Activated effector memory CD4-positive, alpha-beta T cell treated with Interleukin-2 at 50 U/mL for 16 hours (primary cell): ENCODE measurements around the gene CFAP92.

Experiments
- DNase-seq: peaks from one replicate; pipeline ENCODE4 v3.0.0-alpha.2; 2020

CFAP92 gene

DNA sequence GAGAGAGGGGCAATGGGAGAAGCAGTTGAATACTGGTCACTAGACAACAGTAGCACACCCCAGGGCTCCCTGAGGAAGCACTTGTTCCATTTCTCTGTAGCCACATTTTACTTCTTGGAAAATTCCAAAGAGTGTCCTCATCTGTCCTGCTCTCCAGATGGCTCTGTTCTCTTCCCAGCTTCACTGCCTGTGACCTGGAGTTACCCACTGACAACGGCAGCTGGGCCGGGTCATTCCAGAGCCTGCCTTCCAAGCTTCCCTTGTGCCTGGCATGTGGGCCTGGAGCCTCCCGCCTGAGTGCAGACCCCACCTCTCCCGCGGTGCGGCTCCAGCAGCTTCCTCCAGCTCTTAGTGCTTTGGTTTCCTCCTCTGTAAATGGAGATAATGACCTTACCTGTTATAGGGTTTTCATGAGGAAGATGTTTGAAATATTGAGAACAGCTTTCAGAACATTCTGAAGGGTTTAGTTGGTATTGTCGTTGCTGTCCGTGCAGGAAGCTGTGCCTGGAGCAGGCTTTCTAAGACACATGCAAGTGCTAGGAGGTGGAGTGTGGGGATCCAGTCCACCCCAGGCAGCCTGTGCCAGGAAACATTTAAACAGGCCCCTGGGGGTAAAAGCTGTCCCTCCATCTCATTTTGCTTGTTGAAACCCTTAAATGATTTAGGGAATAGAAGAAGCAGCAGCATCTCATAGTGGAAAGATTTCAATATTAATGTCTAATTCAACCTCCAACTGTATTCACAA lies 32.0 kb upstream of the CFAP92 start:
- no peak for DNase-seq

DNA sequence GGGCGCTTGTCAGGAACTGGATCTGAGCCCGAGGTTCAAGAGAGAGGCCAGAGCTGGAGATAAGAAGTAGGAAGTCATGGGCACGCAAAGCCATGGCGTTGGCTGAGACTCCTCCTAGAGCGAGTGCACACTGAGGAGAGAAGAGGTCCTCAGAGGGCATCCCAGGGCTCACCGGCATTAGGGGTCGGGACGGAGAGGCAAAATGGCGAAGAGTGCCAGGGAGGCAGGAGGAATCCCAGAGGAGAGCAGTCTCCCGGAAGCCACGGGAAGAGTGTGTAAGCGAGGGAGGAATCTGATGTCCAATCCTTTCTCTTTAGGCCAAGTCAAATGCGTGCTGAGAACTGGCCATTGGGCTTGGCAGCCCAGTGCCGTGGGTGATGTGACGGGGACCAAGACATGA lies 31.2 kb upstream of the CFAP92 start:
- DNase-seq: no peak

DNA sequence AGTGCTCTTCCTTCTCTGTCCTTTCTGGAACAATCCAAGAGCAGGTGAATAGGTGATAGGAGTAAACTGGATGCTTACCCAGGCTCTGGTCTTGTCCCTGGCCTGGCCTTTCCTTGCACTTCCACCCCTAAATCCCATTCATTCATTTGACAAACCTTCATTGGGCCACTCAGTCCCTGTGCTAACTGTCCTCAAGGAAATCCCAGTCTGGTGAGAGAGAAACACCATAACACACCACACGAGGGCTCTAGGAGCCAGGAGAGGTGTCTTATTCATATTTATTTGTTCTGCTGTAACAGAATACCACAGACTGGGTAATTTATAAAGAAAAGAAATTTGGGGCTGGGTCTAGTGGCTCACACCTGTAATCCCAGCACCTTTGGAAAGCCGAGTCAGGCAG lies 30.0 kb upstream of the CFAP92 start:
- no peak for DNase-seq

DNA sequence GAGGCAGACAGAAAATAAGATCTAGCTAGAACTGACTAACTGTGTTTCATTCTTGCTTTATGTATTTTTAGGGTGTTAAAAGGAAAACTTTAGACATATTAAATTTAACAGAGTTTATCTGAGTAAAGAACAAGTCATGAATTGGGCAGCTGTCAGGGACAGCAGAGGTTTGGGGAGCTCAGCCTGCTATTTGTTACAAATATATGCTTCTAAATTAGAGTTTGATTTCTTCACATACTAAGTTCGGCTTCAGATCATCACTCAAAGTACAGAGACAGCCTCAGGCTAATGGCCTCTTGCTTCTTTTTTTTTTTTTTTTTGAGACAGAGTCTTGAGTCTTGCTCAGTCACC lies 29.1 kb upstream of the CFAP92 start:
- no peak for DNase-seq

DNA sequence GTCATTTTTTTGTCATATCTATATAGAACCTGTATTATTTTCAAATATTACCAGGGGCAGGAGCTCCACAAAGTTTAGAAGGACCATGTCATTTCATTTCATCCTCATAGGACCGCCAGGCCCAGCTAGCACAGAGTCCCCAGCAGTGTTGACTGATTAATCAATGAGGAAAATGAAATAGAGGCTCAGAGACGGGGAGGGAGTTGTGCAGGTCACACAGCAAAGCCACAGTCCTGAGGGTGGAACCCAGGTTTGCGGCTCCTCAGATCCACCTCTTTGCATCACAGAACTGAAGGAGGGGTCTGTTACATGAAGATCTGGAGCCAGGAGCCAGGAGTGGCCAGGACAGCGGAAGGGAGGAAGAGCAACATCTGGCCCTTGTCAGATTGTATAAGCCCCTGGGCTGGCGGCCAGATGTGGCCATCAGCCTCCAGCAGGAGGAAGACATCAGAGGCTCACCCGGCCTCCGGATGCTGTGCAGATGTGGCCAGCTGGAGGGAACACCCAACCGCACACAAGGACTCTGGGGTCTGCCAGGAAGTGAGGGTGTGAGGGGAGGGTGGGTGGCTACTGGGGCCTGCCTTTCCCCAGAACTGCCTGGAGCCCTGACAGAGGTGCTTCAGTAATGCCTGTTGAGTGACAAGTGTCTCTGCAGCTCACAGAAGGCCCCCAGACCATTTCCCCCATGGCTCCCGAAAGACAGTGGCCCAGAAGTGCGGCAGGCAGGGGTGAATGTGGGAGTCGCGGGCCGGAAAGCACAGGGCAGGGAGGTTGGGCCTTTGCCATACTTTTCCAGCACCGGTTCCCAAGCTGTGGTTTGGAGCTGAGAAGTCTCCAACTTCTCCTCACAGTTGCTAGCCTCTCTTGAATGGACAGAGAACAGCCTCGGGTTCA lies 28.5 kb upstream of the CFAP92 start:
- DNase-seq: no peak

DNA sequence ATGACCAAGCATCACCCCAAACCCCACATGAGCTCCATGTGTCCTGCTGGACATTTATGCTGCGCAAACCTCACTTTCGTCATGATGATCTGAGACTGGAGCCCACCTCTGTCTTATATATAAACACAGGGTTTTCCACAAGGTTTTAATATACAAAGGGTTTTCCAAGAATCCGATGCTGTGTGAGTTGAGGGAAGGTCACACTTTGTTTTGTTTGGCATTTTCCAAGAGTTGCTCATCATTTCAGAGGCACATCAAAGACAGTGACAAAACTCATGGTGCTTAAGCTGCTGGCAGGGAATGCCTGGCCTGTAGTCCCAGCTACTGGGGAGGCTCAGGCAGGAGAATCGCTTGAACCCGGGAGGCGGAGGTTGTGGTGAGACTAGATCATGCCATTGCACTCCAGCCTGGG lies 27.3 kb upstream of the CFAP92 start:
- DNase-seq: no peak

DNA sequence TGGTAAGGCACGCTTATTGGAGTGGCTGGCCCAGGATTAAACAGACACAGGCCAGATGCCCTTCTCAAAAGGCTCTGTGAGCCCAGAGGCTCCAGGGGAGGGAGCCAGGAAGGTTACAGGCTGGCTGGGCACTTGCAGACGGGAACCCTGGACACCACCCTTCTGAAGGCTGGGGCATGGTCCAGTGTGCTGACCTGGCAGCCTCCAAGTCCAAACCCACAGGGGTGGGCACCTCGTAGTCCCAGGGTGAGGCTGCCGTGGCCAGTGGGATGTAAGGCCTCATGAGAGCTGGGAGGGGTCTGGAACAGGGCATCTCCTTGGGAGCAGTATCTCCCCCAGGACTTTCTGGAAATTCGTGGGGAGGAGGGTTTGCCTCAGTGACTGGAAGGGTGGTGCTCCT lies 26.8 kb upstream of the CFAP92 start:
- no peak for DNase-seq

DNA sequence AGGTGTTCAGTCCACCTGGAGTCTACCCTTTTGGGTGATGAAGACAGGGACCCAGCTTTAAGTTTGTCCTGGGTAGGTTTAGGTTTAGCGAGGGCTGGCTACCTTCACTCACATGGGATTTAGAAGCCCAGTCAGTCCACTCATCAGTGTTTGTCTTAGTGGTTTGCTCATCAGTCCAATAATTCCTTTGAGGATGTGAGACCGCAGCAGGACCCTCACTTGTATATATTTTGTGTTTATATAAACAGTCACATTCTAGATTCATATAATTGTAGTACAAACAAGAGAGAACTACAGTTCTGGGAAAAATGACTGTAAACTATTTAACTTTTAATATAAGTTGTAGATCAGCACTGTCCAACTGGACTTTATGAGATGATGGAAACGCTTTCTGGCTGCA lies 25.4 kb upstream of the CFAP92 start:
- no peak for DNase-seq

DNA sequence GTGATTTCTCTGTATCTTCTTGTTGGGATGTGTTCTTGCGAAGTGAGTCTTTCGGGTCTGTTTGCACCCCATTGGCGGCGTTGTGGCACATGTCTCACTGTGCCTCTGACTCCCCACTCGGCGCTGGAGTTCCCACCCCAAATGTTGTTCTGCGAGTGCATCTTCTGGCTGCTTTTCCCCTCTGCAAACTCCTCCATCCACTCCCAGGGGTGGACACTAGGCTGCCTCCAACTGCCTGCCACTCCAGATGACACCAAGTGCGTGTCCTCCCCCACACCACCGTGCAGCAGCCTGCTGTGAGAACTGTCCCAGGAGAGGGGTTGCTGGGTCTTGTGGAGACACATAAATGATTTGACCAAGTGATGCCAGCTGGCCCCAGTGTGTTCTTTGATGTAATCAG lies 24.9 kb upstream of the CFAP92 start:
- no peak for DNase-seq

DNA sequence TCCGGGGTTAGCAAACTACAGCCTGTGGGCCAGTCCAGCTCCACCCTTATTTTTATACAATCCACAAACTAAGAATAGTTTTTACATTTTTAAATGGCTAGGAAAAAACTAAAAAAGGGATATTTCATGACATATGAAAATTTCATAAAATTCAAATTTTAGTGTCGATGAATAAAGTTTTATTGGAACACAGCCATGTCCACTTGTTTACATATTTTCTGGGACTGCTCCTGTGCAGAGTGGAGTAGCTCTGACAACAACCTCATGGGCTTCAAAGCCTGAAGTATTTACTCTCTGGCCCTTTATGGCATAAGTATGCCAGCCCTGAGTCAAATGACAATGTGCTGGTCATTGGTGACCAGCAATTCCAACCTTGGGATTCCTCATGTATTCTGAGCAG lies 24.4 kb upstream of the CFAP92 start:
- DNase-seq: no peak

DNA sequence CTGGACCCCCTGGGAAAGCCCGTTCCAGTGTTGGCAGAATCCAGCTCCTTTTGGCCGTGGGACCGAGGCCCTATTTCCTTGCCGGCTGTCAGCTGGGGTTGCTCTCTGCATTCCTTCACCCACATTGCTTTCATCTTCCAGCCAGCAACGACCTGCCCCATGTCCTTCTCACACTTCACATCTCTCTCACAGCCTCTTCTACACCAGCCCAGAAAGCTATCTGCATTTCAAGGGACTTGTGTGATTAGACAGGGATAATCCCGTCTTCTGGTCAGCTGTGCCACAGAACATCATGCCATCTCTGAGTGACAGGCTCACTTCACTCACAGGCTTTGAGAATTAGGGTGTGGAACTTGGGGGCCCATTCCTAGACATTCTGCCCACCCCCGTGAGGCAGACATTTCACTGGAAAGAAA lies 23.6 kb upstream of the CFAP92 start:
- DNase-seq: no peak

DNA sequence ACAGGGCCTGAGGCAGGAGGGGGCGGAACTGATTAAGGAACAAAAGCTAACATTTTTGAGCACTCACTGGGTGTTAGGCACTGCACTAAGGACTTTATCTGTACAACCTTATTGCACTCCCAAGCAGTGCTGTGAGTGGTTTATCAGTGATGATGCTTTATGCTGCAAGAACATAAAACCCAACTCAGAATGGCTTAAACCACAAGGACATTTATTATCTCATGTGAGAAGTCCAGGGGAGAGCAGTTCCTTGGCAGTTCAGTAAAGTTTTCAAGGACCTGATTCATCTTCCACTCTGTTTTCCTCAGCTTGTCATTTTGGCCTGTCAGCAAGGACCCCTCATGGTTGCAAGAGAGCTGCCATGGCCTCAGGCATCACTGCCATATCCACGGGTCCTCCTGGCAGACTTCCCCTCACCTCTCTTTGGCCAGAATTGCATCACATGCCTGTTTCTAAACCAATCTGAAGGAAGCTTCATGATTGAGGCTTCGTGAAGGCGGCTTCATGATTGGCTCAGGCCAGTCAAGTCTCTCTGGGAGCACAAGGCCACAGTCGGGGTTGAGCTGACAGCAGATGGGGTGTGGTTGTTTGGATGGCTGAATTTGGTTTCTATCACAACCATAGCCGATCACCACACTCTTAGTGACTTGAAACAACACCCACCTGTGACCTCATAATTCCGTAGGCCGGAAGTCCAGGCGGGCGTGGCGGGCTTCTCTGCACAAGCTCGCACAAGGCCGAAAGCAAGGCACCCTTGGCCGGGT lies 23.0 kb upstream of the CFAP92 start:
- DNase-seq: peak; percentile 12

DNA sequence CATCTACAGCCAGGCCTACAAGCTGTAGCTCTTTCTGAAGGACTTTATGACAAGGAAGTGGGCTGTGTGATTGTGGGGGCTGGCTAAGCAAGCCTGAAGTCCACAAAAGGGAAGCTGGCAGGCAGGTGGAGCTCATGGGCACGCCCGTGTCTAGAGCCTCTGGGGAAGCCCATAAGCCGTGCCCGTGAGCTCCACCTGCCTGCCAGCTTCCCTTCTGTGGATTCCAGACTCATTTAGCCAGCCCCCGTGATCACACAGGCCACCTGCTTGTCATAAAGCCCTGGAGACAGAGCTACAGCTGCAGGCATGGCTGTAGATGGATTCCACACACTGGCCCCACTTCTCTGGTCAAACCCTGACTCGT lies 22.5 kb upstream of the CFAP92 start:
- peak; percentile 48 for DNase-seq

DNA sequence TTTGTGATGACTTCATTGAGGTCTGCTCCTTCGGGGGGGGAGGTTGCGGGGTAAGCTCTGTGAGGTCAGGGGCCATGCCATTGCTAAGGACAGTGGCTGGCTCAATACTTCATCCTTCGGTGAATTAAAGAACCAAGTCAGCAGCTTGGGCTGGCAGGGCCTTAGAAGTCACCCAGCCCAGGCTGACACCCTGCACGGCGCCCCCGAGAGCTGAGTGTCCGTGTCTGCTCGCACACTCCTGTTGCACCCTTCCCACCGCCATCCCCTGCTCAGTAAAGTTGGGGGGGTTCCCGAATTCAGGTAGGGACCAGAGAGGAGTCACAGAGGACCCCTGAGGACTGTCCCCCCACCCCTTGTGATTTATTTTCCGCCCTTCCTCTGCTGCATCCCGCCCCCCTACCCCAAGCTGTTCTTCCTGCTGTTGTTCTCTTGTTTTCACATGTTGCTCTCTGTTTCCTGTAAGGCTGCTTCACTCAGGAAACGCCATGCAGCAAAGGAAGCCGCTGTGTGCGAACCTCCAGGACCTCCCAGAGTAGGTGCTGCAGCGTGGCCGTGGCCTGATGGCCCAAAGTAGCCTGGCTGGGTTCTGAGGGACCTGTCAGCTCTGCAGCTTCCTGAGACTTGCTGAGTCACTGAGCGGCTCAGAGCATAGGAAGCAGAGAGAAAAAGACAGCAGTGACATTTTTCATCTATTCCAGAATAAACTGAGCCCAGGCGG lies 21.7 kb upstream of the CFAP92 start:
- DNase-seq: peak; percentile 43

DNA sequence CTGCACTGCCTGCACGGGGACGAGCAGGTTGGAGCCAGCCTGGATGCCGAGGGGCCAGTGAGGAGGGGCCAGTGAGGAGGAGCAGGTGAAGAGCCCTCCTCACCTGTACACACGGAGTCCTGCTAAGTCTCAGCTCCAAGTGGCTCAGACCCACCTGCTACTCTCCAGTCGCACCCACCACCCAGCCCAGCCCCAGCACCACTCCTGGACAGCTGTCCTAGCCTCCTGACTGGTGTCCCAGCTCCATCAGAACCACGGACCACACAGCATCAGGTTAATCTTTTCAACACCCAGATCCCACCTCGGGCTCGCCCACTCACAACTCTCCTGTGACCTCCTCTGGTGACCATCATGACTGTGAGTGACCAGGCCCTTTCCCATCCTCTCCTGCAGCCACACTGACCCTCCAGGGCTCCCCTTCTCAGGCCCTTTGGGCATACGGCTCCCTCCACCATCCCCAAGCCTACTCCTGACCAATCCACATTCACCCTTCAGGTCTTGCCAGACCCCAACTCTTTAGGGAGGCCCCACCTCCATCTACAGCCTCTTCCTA lies 21.0 kb upstream of the CFAP92 start:
- DNase-seq: no peak

DNA sequence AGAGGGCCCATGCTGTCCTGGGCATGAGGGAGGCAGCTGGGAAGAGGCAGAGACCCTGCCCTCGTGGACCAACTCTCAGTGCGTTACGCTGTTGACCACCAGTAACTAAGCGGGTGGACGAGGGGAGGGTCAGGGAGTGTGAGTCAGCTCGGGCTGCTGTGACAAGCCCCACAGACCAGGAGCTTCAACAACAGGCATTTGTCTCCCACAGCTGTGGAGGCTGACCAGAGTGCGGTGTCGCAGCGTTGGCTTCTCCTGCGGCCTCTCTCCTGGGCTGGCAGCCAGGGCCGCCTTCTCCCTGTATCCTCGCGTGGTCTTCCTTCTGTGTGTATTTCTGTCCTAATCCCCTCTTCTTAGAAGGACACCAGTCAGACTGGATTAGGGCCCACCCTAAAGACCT lies 20.3 kb upstream of the CFAP92 start:
- DNase-seq: no peak

DNA sequence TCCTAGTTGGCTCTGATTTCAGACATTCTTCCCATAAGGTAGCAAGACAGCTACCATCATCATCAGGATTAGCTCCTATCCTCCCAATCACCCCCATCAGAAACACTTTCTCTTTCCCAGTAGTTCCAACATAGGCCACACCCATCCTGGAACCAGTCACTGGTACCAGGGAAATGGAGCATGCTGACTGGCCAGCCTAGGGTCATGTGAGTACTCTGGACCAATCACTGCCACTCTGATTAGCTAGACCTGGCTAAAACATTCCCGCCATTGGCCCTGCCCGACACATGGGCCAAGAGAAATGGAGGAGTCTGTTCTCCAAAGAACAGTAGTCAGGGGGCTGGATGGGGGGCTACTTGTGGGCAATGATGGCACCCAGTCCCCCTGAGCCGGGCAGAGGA lies 19.6 kb upstream of the CFAP92 start:
- no peak for DNase-seq

DNA sequence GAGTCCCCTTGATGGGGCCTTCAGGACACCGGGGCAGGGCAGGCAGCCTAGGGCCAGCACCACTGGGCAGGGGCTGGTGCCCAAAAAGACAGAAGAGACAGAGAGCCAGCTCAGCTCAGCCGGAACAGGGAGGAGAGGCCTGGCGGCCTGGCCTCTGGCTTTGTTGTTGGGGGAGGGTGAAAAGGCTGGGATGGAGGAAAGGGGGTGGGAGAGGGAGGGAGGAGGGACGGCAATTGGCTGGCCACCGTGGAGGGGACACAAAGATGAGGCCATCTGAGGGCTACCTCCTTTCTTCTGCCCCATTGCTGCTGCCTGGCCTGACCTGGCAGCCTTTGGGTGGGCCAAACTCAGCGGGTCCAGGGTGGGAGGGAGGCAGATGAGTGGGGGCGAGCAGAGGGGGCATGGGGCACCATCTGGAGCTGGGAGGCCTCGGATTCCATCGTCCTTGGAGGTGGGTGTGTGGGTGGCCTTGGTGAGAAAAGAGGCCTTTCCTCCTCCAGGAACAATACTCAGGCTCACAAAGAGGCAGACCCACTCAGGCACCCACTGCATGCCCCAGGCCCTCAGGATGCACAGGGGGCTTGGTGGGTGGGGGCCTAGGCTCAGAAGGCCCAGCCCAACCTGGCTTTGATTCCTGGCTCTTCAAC lies 16.6 kb upstream of the CFAP92 start:
- DNase-seq: no peak

DNA sequence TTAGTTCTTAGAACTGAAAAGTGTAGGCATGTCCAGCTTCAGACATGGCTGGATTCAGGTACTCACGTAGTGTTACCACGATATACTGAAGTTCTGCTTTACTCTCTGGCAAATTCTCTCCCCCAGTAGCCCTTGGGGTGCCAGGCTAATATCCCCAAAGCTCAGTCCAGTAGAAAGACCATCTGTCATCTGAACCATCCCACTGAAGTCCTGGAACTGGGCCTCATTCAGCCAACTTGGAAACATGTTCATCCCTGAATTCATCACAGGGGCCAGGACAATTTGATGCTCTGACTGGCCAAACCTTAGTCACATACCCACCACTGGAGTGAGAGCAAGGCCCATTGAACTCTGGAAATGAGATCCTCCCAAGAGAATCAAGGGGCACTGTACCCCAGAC lies 15.4 kb upstream of the CFAP92 start:
- DNase-seq: no peak

DNA sequence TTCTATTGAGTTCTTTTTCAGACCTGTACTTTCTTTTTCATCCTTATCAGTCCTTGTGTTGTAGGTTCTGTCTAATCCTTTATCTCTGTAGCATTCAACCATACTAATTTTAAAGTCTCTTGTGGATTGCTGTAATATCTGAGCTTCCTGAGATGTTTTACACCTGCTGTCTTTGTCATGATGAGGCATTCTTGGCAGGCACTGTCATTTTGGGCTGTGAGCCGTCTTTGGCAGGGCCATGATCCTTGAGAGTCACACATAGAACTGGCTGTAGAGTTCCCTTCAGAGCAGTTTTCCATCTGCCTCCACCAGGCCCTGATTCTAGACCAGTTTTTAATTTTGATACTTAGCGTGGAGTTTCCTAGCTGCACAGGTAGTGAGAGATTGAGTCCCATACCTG lies 13.9 kb upstream of the CFAP92 start:
- DNase-seq: no peak

DNA sequence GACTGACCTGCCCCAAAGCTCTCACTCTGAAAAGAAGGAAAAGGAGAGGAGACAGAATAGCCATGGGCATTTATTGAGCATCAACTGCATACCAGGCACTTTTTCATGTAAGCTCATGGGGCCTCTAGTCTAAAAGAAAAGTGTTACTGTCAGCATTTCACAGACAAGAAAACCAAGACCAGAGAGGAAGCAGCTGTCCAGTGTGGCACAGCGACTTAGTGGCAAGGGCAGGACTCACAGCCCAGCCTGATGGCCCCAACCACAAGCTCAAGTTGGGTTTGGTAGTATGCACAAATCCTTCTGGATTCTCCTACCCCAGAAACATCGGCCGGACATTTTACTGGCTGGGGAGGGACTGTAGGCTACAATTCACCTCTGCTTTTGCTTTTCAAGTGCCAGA lies 13.0 kb upstream of the CFAP92 start:
- DNase-seq: no peak
